CD4-positive, alpha-beta T cell treated with Interleukin-17A for 1 hour (primary cell): ENCODE measurements around the gene SMURF2.
"Not testable (repeated sequence)": the region's sequence is repeated elsewhere in the genome, so short reads cannot be mapped to it uniquely, and the experiment has no call there.

Experiments used
- DNase-seq: peaks from one replicate; pipeline ENCODE4 v3.0.0-alpha.2; 2020

SMURF2 gene

DNA sequence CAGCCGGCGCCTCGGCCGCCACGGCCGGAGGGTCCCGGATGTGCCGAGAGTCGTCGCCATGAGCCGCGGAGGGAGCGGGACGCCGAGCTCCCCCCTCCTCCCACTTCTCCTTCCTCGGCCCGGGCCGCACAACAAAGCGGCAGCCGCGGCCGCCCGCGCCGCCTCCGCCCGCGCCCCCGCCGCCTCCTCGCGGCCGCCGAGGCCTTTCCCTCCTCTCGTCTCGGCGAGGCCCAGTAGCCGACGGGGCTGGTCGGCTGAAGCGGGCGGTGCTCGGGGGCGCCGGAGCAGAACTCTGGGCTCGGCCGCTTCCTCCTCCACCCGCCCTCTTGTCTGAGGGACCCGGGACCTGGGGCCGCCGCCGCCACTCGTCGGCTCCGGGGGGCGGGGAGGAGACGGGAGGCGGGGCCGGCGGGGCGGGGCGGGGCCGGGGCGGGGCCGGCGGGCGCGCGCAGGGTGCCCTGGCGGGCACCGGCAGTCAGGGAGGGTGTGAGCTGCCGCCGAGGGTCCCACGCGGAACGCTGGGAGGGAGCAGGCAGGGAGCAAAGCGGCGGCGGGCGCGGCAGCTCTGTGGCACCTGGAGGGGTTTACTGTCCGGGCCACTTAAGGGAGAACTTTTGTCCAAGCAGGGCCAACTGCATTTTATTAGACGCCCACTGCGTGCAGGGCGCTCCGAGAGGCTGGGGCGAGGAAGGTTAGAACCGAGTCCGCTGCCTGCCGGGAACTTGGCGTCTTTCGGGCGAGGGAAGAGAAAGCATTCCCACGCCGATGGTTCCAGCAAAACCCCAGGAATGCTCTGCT lies at the start of gene SMURF2:
Gene SMURF2, minus strand, starts transcription at position 332 of the 798 bp plus-strand sequence. CDS start 427 bp downstream, outside the sequence.
- DNase-seq: peak; percentile 85

DNA sequence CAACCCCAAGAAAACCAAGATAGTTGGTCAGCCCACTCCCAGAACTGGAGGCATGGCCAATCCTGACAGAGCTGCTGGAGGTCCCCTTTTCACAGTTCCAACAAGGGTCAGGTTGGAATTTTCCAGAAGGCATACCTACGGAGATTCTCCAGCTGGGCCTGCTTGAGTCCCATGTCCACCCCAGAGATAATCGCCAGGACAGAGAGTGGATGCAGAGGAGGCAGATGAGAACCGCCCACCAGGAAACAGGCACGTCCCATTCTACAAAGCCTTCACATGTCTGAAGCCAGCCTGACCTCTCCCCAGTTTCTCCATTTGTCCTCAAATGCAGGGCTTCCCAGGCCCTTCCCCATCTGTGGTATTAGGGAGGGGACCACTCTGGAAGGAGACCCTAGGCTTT lies 47.4 kb upstream of the SMURF2 start:
- DNase-seq: no peak

DNA sequence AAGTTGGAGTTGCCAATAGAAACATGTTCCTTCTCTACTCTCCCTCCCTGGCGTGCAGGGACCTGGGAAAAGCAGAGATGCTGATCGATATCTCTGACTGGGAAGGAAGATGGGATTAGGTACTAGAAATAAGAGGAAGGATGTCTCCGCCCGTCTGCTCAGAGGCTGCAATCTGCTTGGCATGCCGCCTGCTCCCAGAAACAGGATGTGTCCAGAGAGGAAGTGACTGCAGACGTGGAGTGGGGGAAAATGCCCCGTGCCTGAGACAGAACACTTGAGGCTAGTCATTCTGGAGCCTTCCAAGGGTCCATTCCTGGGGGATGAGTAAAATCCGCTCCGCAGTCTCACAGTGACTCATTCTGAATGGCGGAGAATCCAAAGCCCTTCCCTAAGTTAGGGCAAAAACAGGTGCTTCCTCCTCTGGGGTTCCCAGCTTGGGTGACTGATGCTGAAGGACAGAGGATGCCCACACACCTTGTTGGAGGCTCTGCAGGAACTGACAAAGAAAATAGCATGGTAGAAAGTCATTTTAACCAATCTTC lies 45.0 kb upstream of the SMURF2 start:
- DNase-seq: no peak

DNA sequence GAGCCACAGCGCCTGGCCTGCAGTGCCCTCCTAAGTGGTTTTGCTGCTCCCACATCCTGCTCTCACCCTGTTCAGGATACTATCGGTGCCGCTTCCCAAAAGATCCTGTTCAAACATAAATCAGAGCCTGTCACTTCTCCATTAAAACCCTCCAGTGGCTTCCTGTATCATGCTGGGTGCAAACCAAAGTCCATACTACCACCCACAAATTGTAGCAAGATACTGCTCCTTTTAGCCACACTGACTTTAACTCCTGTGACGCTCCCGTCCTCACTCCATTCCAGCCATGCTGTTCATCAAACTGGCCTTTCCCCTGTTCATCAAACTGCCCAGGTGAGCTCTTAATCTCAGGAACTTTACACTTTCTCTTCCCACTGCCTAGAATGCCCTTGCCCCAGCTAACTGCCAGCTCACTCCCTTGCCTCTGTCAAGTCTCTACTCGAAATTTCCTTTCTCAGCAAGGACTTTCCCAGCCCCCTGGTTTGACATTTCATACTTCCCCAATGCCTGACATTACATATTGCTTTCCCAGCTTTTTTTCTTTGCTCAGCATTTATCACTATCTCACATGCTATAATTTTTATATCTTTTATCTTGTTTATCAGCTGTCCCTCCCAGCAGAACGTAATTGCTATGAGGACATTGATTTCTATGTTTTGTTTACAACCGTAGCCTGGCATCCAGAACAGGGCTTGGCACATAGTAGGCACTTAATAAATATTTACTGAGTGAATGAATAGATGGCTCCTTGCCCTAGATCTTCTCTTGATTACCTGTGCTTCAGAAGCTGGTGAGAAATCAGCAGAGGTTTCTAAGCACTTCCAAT lies 44.3 kb upstream of the SMURF2 start:
- no peak for DNase-seq

DNA sequence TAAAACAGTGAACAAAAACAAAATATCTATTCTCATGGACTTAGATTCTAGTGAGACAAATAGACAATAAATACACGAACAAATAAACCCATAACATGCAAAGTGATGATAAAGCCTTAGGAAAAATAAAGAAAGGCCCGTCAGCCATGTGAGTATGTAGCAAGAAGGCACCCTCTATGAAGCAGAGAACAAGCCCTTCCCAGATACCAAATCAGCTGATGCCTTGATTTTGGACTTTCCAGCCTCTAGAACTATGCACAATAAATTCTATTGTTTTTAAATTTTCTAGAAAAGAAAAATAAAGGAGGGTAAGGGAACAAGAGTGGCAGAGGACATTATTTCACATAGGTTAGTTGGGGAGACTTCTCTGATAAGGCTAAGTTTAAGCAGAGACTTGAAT lies 40.7 kb upstream of the SMURF2 start:
- DNase-seq: no peak

DNA sequence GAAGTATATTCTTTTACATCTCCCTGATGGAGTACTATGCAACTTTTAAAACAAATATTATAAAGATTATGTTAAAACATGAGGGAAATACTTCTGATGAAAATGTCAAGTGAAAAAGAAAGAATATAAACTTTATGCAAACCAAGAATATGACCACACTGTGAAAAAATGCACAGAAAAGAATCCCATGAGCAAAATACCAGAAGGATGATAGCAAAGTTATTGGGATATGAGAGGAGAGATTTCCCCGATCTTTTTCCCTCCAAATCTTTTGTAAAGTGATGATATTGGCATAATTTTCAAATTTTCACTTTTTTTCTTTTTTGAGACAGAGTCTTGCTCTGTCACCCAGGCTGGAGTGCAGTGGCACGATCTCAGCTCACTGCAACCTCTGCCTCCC lies 36.6 kb upstream of the SMURF2 start:
- no peak for DNase-seq

DNA sequence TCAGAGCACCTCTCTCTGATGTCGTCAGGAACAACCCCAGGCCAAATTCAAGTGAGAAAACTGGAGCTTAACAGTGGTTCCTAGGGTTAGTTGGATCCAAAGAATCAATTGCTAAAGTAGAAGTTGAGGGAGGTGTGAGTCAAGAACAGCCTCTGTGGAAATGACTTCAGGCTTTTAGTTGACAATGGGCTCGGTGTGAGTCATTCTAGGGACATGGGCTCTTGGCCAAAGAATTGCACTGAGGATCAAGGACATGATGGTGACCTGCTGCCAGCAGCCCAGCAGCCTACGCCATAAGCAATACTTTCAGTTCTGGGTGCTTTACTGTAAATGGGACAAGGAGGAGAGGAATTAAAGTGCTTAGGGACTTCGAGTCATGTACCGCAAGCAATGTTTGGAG lies 32.1 kb upstream of the SMURF2 start:
- DNase-seq: no peak

DNA sequence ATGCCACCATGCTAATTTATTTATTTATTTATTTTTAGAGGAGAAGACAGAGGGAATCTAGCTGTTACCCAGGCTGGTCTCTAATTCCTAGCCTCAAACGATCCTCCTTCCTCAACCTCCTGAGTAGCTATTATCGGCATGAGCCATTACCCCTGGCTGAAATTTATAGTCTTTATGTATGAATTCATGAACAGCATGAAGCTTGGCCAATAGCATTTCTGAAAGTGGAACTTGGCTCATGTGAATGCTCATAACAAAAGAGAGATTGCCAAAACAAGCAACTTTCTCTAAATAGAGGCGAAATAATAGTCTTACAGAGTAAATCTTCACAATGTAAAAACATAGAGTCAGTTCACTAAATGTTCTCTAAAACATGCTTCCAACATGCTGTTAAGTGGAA lies 30.1 kb upstream of the SMURF2 start:
- no peak for DNase-seq

DNA sequence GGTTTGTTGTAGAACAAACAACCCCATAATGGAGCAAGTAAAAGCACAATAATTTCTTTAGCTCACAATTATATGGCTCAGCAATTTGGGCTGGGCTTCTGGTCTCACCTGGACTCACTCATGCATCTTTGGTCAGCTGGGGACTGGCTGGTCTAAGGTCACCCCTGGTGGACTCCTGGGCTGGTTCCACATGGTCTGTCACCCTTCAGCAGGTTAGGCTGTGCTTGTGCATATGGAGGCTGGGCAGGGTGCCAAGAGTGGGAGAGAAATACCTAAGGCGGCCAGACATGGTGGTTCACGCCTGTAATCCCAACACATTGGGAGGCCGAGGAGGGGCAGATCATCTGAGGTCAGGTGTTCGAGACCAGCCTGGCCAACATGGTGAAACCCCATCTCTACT lies 27.0 kb upstream of the SMURF2 start:
- no peak for DNase-seq

DNA sequence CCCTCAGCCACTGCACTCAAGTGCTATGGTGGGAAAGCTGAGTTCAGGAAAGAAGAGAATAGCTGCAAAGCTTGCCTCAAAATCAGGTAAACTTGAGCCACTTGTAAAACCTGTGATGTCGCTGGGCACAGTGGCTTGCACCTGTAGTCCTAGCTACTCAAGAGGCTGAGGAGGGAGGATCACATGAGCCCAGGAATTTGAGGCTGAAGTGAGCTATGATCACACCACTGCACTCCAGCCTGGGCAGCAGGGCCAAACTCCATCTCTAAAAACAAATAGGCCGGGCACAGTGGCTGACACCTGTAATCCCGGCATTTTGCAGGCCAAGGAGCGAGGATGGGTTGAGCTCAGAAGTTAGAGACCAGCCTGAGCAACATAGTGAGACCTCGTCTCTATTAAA lies 26.4 kb upstream of the SMURF2 start:
- no peak for DNase-seq

DNA sequence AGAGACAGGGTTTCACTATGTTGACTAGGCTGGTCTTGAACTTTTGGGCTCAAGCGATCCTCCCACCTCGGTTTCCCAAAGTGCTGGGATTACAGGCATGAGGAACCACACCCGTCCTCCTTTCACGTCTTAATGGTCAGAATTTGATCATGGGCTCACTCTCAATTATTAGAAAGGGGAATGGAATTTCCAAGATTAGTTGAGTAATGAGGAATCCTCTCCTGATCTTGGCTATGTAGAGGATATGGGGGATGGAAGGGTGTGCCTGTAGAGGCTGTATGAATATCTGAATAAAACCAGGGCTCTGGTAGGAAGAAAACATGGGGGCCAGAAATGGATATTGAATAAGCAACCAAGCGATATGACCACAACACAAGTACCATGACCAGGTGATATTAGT lies 25.9 kb upstream of the SMURF2 start:
- DNase-seq: no peak

DNA sequence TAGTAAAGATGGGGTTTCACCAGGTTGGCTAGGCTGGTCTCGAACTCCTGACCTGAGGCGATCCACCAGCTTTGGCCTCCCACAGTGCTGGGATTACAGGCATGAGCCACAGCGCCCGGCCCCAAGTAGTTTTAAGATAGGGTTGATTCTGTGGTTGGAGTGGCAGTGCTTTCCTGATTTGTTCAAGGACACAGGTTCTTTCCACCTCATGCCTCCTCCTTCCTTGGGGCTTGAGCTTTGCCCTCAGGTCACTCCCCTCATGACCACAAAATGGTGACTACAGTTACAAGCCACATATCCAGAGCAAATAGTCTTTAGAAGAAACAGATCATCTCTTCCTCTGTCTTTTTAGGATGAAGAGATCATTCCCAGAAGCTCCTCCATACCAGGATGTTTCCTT lies 25.3 kb upstream of the SMURF2 start:
- DNase-seq: no peak

DNA sequence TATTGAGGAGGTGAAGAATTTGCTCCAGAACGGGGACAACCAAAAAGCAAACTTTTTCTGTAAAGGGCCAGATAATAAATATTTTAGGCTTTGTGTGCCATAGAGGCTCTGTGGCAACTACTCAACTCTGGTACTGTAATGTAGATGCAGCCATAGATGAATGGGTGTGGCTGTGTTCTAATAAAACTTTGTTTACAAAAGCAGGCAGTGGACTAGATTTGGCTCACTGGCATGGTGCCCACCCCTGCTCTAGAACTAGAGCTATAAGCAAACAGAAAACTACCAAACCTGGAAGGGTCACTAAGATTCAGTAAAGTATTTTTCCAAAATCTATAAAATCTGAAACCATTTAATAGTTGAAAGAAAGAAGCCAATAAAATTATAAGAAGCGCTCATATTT lies 24.6 kb upstream of the SMURF2 start:
- DNase-seq: no peak

DNA sequence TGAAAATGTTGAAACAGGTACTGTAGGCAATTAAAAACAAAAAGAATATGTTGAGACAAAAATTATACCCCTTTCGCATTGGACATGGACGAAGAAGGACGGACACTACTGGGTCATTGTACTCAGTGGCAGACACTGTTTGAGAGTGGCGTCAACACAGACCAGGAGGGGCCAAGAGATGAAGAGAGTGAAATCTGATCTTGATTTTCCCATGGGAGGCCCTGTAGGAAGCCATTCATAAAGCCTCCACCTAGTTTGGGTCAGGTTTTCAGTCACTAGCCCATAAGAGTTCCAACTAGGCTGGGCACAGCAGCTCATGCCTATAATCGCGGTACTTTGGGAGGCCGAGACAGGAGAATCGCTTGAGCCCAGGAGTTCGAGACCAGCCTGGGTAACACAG lies 23.6 kb upstream of the SMURF2 start:
- no peak for DNase-seq

DNA sequence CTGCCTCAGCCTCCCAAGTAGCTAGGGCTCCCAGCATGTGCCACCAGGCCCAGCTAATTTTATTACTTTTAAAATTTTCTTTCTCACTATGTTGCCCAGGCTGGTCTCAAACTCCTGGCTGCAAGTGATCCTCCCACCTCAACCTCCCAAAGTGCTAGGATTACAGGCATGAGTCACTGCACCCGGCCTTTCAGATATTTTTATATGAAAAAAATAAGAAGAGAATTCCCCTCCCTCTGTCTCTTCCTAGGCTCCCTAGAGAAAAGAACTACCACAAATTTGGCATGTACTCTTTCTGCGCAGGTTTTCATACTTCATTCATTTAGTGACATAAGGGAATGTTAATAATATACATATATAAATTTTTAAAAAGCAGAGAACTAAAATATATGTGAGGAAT lies 21.7 kb upstream of the SMURF2 start:
- DNase-seq: no peak

DNA sequence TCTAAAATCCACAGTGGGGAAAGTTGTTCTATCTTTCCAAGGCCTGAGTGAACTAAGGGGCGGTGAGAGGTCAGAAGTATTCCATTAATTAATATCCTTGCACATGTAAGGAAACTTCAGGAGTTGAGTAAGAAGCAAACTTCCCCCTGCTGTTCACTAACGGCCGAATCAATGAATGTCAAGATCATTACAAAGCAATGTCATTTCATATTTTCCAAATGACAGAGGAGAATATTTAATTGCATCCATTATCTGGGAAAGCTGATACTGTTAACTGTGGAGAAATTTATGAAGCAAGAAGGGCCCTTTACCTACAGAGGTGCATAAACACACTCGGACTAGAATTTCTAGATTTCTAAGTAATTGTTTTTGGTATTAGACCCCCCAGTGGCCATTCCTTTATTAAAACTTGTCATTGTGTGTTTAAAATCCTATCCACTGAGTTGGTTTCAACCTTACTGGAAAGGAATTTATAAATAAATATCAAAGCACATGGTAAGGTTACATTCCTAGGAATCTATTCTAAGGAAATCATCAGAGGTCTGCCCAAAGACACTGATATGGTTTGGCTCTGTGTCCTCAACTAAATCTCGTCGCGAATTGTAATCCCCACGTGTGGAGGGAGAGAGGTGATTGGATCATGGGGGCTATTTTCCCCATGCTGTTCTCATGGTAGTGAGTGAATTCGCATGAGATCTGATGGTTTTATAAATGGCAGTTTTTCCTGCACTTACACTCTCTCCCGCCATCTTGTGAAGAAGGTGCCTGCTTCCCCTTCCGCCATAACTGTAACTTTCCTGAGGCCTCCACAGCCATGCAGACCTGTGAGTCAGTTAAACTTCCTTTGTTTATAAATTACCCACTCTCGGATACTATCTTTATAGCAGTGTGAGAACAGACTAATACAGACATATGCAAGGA lies 20.4 kb upstream of the SMURF2 start:
- DNase-seq: no peak

DNA sequence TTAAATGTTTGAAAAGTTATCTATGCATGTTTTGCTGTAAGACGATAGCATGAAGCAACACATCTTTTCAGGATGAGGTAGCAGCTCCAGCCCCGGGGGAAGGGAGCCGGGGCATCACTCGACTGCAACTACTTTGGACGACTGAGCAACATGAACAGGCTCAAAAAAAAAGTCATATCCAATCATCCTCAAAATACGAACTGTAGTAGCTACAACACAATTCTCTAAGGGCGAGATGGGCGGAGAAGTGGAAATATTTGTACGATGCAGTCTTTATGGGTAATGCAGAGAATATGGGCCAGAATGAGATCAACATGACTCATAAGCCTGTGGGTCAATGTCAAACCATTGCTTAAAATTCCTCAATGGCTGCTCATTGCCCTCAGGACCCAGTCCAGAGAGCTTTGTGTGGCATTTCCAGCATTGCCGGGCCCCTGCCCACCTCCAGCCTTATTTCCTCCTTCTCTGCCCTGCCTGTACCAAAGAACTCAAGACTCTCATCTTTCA lies 17.7 kb upstream of the SMURF2 start:
- DNase-seq: no peak

DNA sequence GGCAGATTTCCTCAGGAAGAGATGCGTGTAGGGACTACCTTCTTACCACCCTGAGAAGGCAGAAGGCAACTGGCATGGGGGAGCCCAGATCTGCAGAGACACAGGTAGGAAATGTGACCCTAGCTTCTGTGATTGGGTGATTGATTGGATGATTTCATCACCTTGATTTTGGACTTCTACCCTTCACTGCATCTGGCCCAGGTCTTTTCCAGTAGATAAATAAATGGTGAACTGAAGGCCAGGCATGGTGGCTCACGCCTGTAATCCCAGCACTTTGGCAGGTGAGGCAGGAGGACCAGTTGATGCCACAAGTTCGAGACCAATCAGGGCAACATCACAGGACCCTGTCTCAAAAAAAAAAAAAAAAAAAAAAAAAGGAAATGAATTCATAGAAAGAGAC lies 14.7 kb upstream of the SMURF2 start:
- no peak for DNase-seq

DNA sequence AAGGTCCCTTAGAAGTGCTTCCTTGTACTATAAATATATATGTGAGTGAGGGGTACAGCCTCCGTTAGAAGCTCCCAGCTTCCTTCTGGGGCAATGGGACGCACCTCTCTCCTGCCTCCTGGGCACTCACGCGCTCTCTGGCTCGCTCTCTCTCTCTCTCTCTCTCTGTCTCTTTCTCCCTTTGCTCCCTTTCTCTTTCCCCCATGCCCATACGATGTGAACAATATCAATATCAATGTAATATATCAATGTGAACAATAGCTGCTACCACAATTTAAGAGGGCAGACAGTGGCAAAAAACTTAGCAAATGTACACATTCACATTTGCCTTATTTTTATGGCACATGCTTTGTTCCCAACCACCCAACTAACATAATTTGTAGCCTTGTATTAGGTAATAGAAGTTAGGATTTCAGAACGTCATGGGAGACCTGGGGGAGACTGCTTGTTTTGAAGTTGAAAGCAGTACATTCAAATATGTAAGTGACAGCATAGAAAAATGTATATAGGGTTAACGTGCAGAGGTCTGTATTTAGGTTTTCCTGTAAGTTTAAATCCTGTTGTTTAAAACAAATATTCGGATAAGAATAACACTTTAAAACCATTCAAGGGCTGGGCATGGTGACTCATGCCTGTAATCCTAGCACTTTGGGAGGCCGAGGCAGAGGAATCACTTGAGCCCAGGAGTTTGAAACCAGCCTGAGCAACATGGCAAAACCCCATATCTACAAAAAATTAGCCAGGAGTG lies 8.9 kb upstream of the SMURF2 start:
- not testable (repeated sequence) for DNase-seq

DNA sequence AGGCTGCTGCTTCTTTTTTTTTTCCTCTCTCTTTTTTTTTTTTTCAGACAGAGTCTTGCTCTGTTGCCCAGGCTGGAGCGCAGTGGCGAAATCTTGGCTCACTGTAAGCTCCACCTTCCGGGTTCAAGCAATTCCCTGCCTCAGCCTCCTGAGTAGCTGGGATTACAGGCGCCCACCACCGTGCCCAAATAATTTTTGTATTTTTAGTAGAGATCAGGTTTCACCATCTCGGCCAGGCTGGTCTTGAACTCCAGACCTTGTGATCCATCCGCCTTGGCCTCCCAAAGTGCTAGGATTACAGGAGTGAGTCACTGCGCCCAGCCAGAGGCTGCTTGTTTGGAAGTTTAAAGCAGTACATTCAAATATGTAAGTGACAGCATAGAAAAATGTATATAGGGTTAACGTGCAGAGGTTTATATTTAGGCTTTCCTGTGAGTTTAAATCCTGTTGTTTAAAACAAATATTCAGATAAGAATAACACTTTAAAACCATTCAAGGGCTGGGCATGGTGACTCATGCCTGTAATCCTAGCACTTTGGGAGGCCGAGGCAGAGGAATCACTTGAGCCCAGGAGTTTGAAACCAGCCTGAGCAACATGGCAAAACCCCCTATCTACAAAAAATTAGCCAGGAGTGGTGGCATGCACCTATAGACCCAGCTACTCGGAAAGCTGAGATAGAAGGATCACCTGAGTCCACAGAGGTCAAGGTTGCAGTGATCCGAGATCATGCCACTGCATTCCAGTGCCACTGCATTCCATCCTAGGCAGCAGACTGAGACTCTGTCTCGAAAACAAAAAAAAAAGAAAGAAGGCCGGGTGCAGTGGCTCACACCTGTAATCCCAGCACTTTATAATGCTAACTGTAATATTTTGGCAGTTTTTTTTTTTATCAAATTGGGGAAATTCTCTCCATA lies 6.0 kb upstream of the SMURF2 start:
- not testable (repeated sequence) for DNase-seq
